ENCODE measurements around the gene MAN1A1. TPM values are rescaled to one million over a fixed set of nuclear protein-coding genes. Genes with fewer than 3 reads are reported as not detected.
"Not testable (repeated sequence)": the region's sequence is repeated elsewhere in the genome, so short reads cannot be mapped to it uniquely, and the experiment has no call there.

The MAN1A1 gene
- total RNA-seq, 1 donor from 2014 or later = 75.5 TPM

GRCh38 chr6:119301429-119301828, 48.1 kb downstream of the MAN1A1 start:
- Histone ChIP-seq H3K36me3 (peaks cover 7 to 11% of the 10 kb centered on the region in 2 donors), H3K27ac (no peak overlapping the region), H3K4me1 (peaks cover 0 to under 1% of the 10 kb centered on the region in 2 donors), H3K9me3 (no peaks in the 10 kb centered on the region), H3K27me3 (no peaks in the 10 kb centered on the region), H3K4me3 (no peak overlapping the region)
- DNase-seq (ENCODE audit: low spot score in 2 of 2) = no peak
- intact Hi-C loops (cut with DNase I) = no loop called here
- no peak for TF ChIP-seq CTCF (IDR thresholded peaks at IDR 0.05)

- H3K36me3 ChIP-seq = no peaks in the 10 kb centered on the region
- H3K4me1 ChIP-seq = peaks cover 0 to 9% of the 10 kb centered on the region in 2 donors
- intact Hi-C loops (cut with DNase I) = no loop called here
- DNase-seq (ENCODE audit: low spot score in 2 of 2) = no peak
- H3K9me3 ChIP-seq = no peaks in the 10 kb centered on the region
- H3K4me3 ChIP-seq = no peak overlapping the region
- TF ChIP-seq CTCF (IDR thresholded peaks at IDR 0.05) = no peak
- no peak overlapping the region for H3K27ac ChIP-seq
- H3K27me3 ChIP-seq = no peaks in the 10 kb centered on the region
Observed at GRCh38 chr6:119299694-119300093, 49.9 kb downstream of the MAN1A1 start.

- Histone ChIP-seq H3K27me3 (no peaks in the 10 kb centered on the region), H3K27ac (no peak overlapping the region), H3K36me3 (no peaks in the 10 kb centered on the region), H3K4me1 (peaks cover 0 to 9% of the 10 kb centered on the region in 2 donors), H3K4me3 (no peak overlapping the region), H3K9me3 (no peaks in the 10 kb centered on the region)
- DNase-seq (ENCODE audit: low spot score in 2 of 2) = no peak
- intact Hi-C loops (cut with DNase I) = no loop called here
- TF ChIP-seq CTCF (IDR thresholded peaks at IDR 0.05) = no peak
Observed at GRCh38 chr6:119297049-119297448, 52.5 kb downstream of the MAN1A1 start.

GRCh38 chr6:119296036-119297035, 53.2 kb downstream of the MAN1A1 start:
- H3K27me3 ChIP-seq = no peaks in the 10 kb centered on the region
- no peaks in the 10 kb centered on the region for H3K36me3 ChIP-seq
- TF ChIP-seq CTCF (IDR thresholded peaks at IDR 0.05) = no peak
- peaks cover 0 to 9% of the 10 kb centered on the region in 2 donors for H3K4me1 ChIP-seq
- intact Hi-C loops (cut with DNase I) = no loop called here
- no peak overlapping the region for H3K27ac ChIP-seq
- H3K4me3 ChIP-seq = peak overlapping the region in 1 of 2 donors; percentile 25
- DNase-seq (ENCODE audit: low spot score in 2 of 2) = no peak
- H3K9me3 ChIP-seq = no peaks in the 10 kb centered on the region

GRCh38 chr6:119294984-119295383, 54.6 kb downstream of the MAN1A1 start:
- Histone ChIP-seq H3K4me3 (peak overlapping the region in 1 of 2 donors; percentile 25), H3K27ac (no peak overlapping the region), H3K36me3 (no peaks in the 10 kb centered on the region), H3K27me3 (no peaks in the 10 kb centered on the region), H3K4me1 (peaks cover 0 to 9% of the 10 kb centered on the region in 2 donors), H3K9me3 (no peaks in the 10 kb centered on the region)
- no peak for DNase-seq (ENCODE audit: low spot score in 2 of 2)
- TF ChIP-seq CTCF (IDR thresholded peaks at IDR 0.05) = no peak
- intact Hi-C loops (cut with DNase I) = no loop called here

GRCh38 chr6:119291060-119291459, 58.5 kb downstream of the MAN1A1 start:
- intact Hi-C loops (cut with DNase I); H3K9me3 ChIP-seq; H3K36me3 ChIP-seq; H3K27ac ChIP-seq; H3K4me3 ChIP-seq; H3K4me1 ChIP-seq; DNase-seq (ENCODE audit: low spot score in 2 of 2); H3K27me3 ChIP-seq: not testable (repeated sequence)
